Common myeloid progenitor, CD34-positive (primary cell): ENCODE measurements around the gene ZNF425. TPM values are rescaled to one million over a fixed set of nuclear protein-coding genes. Genes with fewer than 3 reads are reported as not detected.

Experiments used
- CTCF ChIA-PET: fragments of 350-600 bp; sonication (Branson Sonifier 250); formaldehyde crosslinking; loops from one replicate; lab custom pipeline; 2021; ENCODE audit warnings: antibody characterized with exemption; lab: Charles Lee
- POLR2A ChIA-PET: fragments of 350-600 bp; sonication (Branson Sonifier 250); formaldehyde crosslinking; loops from one replicate; lab custom pipeline; 2021; ENCODE audit warnings: antibody characterized with exemption; lab: Charles Lee
- DNase-seq, 3 donors: peaks; one replicate each; pipeline versions ENCODE4 v3.0.0 to v3.0.0-alpha.2; 2013
- H3K27ac ChIP-seq, 2 experiments: 1 replicate in 1 of 2; 2 replicates in 1 of 2; pipeline ENCODE4 v1.7.0; 2013; ENCODE audit warnings: inconsistent platforms in 2 of 2, low read length in 2 of 2, mild to moderate bottlenecking in 2 of 2, low read depth in 1 of 2, moderate library complexity in 1 of 2; ENCODE audit not compliant: severe bottlenecking in 2 of 2, insufficient read depth in 1 of 2, poor library complexity in 1 of 2
- H3K27me3 ChIP-seq, 5 experiments: replicated peaks in 2 of 5; 1 replicate in 3 of 5; 2 replicates in 2 of 5; pipeline versions ENCODE4 v1.6.1 to v1.7.0; 2013; ENCODE audit warnings: low read length in 4 of 5, mild to moderate bottlenecking in 2 of 5, moderate library complexity in 2 of 5, inconsistent platforms in 1 of 5; ENCODE audit not compliant: insufficient read depth in 5 of 5, control insufficient read depth in 4 of 5
- H3K36me3 ChIP-seq, 4 experiments: 1 replicate in 2 of 4; 2 replicates in 2 of 4; pipeline versions ENCODE4 v1.6.1 to v1.7.0; 2013; ENCODE audit warnings: low read length in 3 of 4, control low read depth in 1 of 4, mild to moderate bottlenecking in 1 of 4; ENCODE audit not compliant: control insufficient read depth in 4 of 4, insufficient read depth in 4 of 4
- H3K4me1 ChIP-seq, 4 experiments: 1 replicate in 3 of 4; 2 replicates in 1 of 4; pipeline versions ENCODE4 v1.6.1 to v1.7.1; 2013; ENCODE audit warnings: low read length in 3 of 4, mild to moderate bottlenecking in 3 of 4, control low read depth in 1 of 4, inconsistent platforms in 1 of 4, moderate library complexity in 1 of 4; ENCODE audit not compliant: control insufficient read depth in 4 of 4, insufficient read depth in 4 of 4; ENCODE audit errors: control extremely low read depth in 1 of 4
- H3K4me3 ChIP-seq, 7 experiments: 1 replicate in 4 of 7; 2 replicates in 3 of 7; pipeline versions ENCODE4 v1.5.1 to v1.7.0; 2013; ENCODE audit warnings: mild to moderate bottlenecking in 7 of 7, low read length in 6 of 7, moderate library complexity in 6 of 7, inconsistent platforms in 2 of 7, low read depth in 2 of 7, control low read depth in 1 of 7; ENCODE audit not compliant: insufficient read depth in 4 of 7, control insufficient read depth in 1 of 7; ENCODE audit errors: extremely low read depth in 1 of 7
- H3K9me3 ChIP-seq, 5 experiments: 1 replicate in 4 of 5; 2 replicates in 1 of 5; pipeline versions ENCODE4 v1.6.1 to v1.7.1; 2013; ENCODE audit warnings: low read length in 4 of 5, mild to moderate bottlenecking in 2 of 5, inconsistent platforms in 1 of 5, low read depth in 1 of 5, moderate library complexity in 1 of 5; ENCODE audit not compliant: control insufficient read depth in 4 of 5, insufficient read depth in 2 of 5; ENCODE audit errors: control extremely low read depth in 1 of 5
- WGBS: methylation state at CpG from one replicate; pipeline ENCODE4 v1.1.5; 2013; ENCODE audit not compliant: insufficient coverage; 5-methylcytosine and 5-hydroxymethylcytosine counted together
- polyA plus RNA-seq: library from polyadenylated mRNA; unstranded; fragments of 120-200 nt; gene quantifications from one replicate; pipeline ENCODE4 v1.2.1, GENCODE V29; 2013

ZNF425 gene
- polyA plus RNA-seq = 2.4 TPM

GRCh38 chr7:149125863-149126661 lies at the start of gene ZNF425:
TSS of gene ZNF425 (minus strand) at chr7:149126324. CDS start at chr7:149126213, 111 bp downstream.
- Histone ChIP-seq H3K27me3 (no peaks in the 10 kb centered on the region), H3K4me1 (peaks cover 3 to 23% (median 13%) of the 10 kb centered on the region in 4 experiments), H3K9me3 (peaks cover 4 to 9% (median 6%) of the 10 kb centered on the region in 5 experiments), H3K36me3 (peaks cover 3 to 11% (median 8%) of the 10 kb centered on the region in 4 experiments), H3K4me3 (peak within 1 kb of the TSS; percentile 86 to 100 (median 92)), H3K27ac (peak within 1 kb of the TSS; percentile 88 to 95)
- ChIA-PET POLR2A (interaction anchor here (0.5 to 1.9 kb wide), 7 partner anchors 10 to 74 kb away, joined by 3 to 27 read pairs (median 3); partner anchors contain the start of genes ZNF282 and ZNF398), CTCF (interaction anchor here (0.7 to 4.4 kb wide), 18 partner anchors 8 to 335 kb away, joined by 3 to 44 read pairs (median 4); partner anchors contain the start of gene ZNF398)
- 0% methylated on average over 60 of the region's 72 CpGs for WGBS
- DNase-seq = peak; percentile 94 to 96 (median 96)

GRCh38 chr7:149175150-149175549 lies 49.0 kb upstream of the ZNF425 start:
- no CpG with 5 or more reads among the region's 2 CpGs for WGBS
- H3K27ac ChIP-seq = no peak overlapping the region
- H3K4me1 ChIP-seq = no peaks in the 10 kb centered on the region
- no peak overlapping the region for H3K4me3 ChIP-seq
- no peak for DNase-seq
- H3K27me3 ChIP-seq = no peaks in the 10 kb centered on the region
- ChIA-PET CTCF (no interaction called here), POLR2A (no interaction called here)
- H3K36me3 ChIP-seq = peaks cover 11 to 62% (median 41%) of the 10 kb centered on the region in 4 experiments
- H3K9me3 ChIP-seq = no peaks in the 10 kb centered on the region

GRCh38 chr7:149172534-149172920 lies 46.4 kb upstream of the ZNF425 start:
- Histone ChIP-seq H3K36me3 (peaks cover 10 to 55% (median 37%) of the 10 kb centered on the region in 4 experiments), H3K4me3 (no peak overlapping the region), H3K27ac (no peak overlapping the region), H3K4me1 (no peaks in the 10 kb centered on the region), H3K27me3 (no peaks in the 10 kb centered on the region), H3K9me3 (no peaks in the 10 kb centered on the region)
- ChIA-PET POLR2A (no interaction called here), CTCF (no interaction called here)
- no peak for DNase-seq
- WGBS = 100% methylated on average over 1 of the region's 1 CpG

- H3K4me3 ChIP-seq = no peak overlapping the region
- H3K27me3 ChIP-seq = no peaks in the 10 kb centered on the region
- POLR2A ChIA-PET = no interaction called here
- no peak overlapping the region for H3K27ac ChIP-seq
- H3K36me3 ChIP-seq = peaks cover 12 to 55% (median 38%) of the 10 kb centered on the region in 4 experiments
- H3K4me1 ChIP-seq = no peaks in the 10 kb centered on the region
- DNase-seq = no peak
- 92% methylated on average over 5 of the region's 9 CpGs for WGBS
- CTCF ChIA-PET = no interaction called here
- H3K9me3 ChIP-seq = no peaks in the 10 kb centered on the region
Observed at GRCh38 chr7:149171892-149172533, 45.9 kb upstream of the ZNF425 start.

- CTCF ChIA-PET = interaction anchor here (0.8 to 1.5 kb wide), 5 partner anchors 9 to 316 kb away, joined by 3 to 5 read pairs (median 3); partner anchors contain the start of genes ZNF282 and ZNF398
- Histone ChIP-seq H3K9me3 (no peaks in the 10 kb centered on the region), H3K4me3 (no peak overlapping the region), H3K4me1 (no peaks in the 10 kb centered on the region), H3K36me3 (peaks cover 24 to 46% (median 39%) of the 10 kb centered on the region in 4 experiments), H3K27ac (no peak overlapping the region), H3K27me3 (no peaks in the 10 kb centered on the region)
- DNase-seq = no peak
- POLR2A ChIA-PET = no interaction called here
Observed at GRCh38 chr7:149166630-149167352, 40.7 kb upstream of the ZNF425 start.

- DNase-seq = no peak
- H3K36me3 ChIP-seq = peaks cover 24 to 48% (median 40%) of the 10 kb centered on the region in 4 experiments
- POLR2A ChIA-PET = no interaction called here
- no peak overlapping the region for H3K4me3 ChIP-seq
- no peaks in the 10 kb centered on the region for H3K4me1 ChIP-seq
- no peak overlapping the region for H3K27ac ChIP-seq
- no peaks in the 10 kb centered on the region for H3K27me3 ChIP-seq
- WGBS = 100% methylated on average over 1 of the region's 1 CpG
- no peaks in the 10 kb centered on the region for H3K9me3 ChIP-seq
- CTCF ChIA-PET = interaction anchor here (1.0 to 1.5 kb wide), 4 partner anchors 10 to 19 kb away, joined by 3 to 6 read pairs (median 4); partner anchors contain the start of gene ZNF398
Observed at GRCh38 chr7:149166142-149166541, 40.0 kb upstream of the ZNF425 start.
